Panc1 (cell line): ENCODE data around the gene CDKN1C. TPM values are rescaled to one million over a fixed set of nuclear protein-coding genes. Genes with fewer than 3 reads are reported as not detected.

ENCODE experiments used
- ATAC-seq: fragments of 200-7000 bp; cut with Tn5 transposase; 2 replicates; pipeline ENCODE4 v1.9.1; 2020; ENCODE audit warnings: mild to moderate bottlenecking, moderate library complexity
- BruUV-seq: library from RNA; stranded (reverse); fragments of 400-500 nt; replicated peaks from 2 replicates; lab custom pipeline; 2021; lab: Mats Ljungman, UMichigan
- CTCF ChIA-PET: fragments of 300-600 bp; sonication (Branson Sonifier 250); formaldehyde crosslinking; loops from one replicate; lab custom pipeline; 2022; ENCODE audit warnings: antibody characterized with exemption; lab: Charles Lee
- POLR2A ChIA-PET: fragments of 300-600 bp; sonication (Branson Sonifier 250); formaldehyde crosslinking; loops from one replicate; lab custom pipeline; 2022; ENCODE audit warnings: antibody characterized with exemption; lab: Charles Lee
- DNase-seq: peaks from one replicate; pipeline ENCODE4 v3.0.0-alpha.2; 2010; ENCODE audit warnings: low read depth, low spot score
- H3K27ac ChIP-seq: 2 replicates; pipeline ENCODE4 v1.5.1; 2011; ENCODE audit warnings: mild to moderate bottlenecking, low read length, inconsistent platforms
- H3K27me3 ChIP-seq: fragments of 200-500 bp; sonication (Bioruptor generic); 2 replicates; pipeline ENCODE4 v1.6.0; 2014; ENCODE audit warnings: low read length, inconsistent platforms; ENCODE audit not compliant: control insufficient read depth, insufficient read depth
- H3K36me3 ChIP-seq: fragments of 200-500 bp; sonication (Bioruptor generic); 2 replicates; pipeline ENCODE4 v1.5.1; 2014; ENCODE audit warnings: inconsistent platforms, mild to moderate bottlenecking, low read length, moderate library complexity; ENCODE audit not compliant: control insufficient read depth, insufficient read depth
- H3K4me1 ChIP-seq: 2 replicates; pipeline ENCODE4 v1.5.1; 2011; ENCODE audit warnings: inconsistent platforms, mild to moderate bottlenecking, low read length, moderate library complexity; ENCODE audit not compliant: control insufficient read depth, insufficient read depth
- H3K4me3 ChIP-seq, 2 experiments: 2 replicates each; pipeline ENCODE4 v1.5.1; 2011 to 2012; ENCODE audit warnings: low read depth in 2 of 2, low read length in 2 of 2, mild to moderate bottlenecking in 2 of 2, inconsistent platforms in 1 of 2, moderate library complexity in 1 of 2
- H3K9me3 ChIP-seq: fragments of 200-500 bp; sonication (Bioruptor generic); 2 replicates; pipeline ENCODE4 v1.5.1; 2014; ENCODE audit warnings: low read depth, mild to moderate bottlenecking, inconsistent platforms, low read length, moderate library complexity; ENCODE audit not compliant: control insufficient read depth, insufficient read depth
- CTCF ChIP-seq: fragments of 450-650 bp; IDR thresholded peaks from 2 replicates; pipeline ENCODE4 v1.5.1; 2017; ENCODE audit warnings: mild to moderate bottlenecking
- POLR2AphosphoS5 ChIP-seq: IDR thresholded peaks from 2 replicates; pipeline ENCODE4 v1.6.1; 2012; ENCODE audit warnings: mild to moderate bottlenecking, low read depth, low read length, moderate library complexity
- REST ChIP-seq, 2 experiments: IDR thresholded peaks; 2 replicates each; pipeline ENCODE4 v1.6.1; 2011 to 2012; ENCODE audit warnings: low read depth in 2 of 2, control low read depth in 1 of 2, low read length in 1 of 2, mild to moderate bottlenecking in 1 of 2, moderate library complexity in 1 of 2; ENCODE audit not compliant: insufficient read depth in 1 of 2
- SIN3A ChIP-seq: IDR thresholded peaks from 2 replicates; pipeline ENCODE4 v1.6.1; 2012; ENCODE audit warnings: low read depth, mild to moderate bottlenecking, low read length, moderate library complexity, borderline replicate concordance; ENCODE audit not compliant: insufficient read depth
- TCF7L2 ChIP-seq: IDR thresholded peaks from 2 replicates; pipeline ENCODE4 v1.6.1; 2011; ENCODE audit warnings: mild to moderate bottlenecking, low read depth, low read length, inconsistent platforms
- in situ Hi-C: cut with HindIII; loops from 2 replicates; pipeline ENCODE4 v1.10.0; 2016; ENCODE audit warnings: low sequenced_read_pairs, low pct_unique_long_range_greater_than_20kb
- intact Hi-C: fragments of 100-400 bp; cut with micrococcal nuclease; formaldehyde crosslinking; loops from one replicate; pipeline ENCODE4 v1.10.0; 2022; ENCODE audit not compliant: unreplicated experiment
- total RNA-seq: library from RNA; stranded (reverse); gene quantifications from one replicate; pipeline ENCODE4 v1.2.1, GENCODE V29; 2021; ENCODE audit not compliant: unreplicated experiment

CDKN1C gene
- total RNA-seq, 1 experiment from 2014 or later: 4.6 TPM

- Histone ChIP-seq H3K36me3 (no peaks in the 10 kb centered on the region), H3K27ac (no peak overlapping the region), H3K27me3 (no peaks in the 10 kb centered on the region), H3K4me3 (no peak overlapping the region), H3K9me3 (no peaks in the 10 kb centered on the region), H3K4me1 (peaks cover 5% of the 10 kb centered on the region)
- ATAC-seq (no peak), DNase-seq (no peak)
- BruUV-seq: no TSS peak
- intact Hi-C loops (no loop called here), in situ Hi-C loops (no loop called here)
- ChIA-PET POLR2A (no interaction called here), CTCF (no interaction called here)
- TF ChIP-seq POLR2AphosphoS5: no peak
- no peak for TF ChIP-seq CTCF
- TF ChIP-seq TCF7L2: no peak
- TF ChIP-seq REST (IDR thresholded peaks at IDR 0.05; ENCODE audit: insufficient read depth in 1 of 2, low read depth in 2 of 2, low read length in 1 of 2): no peak
- TF ChIP-seq SIN3A: no peak
These were observed 47.5 kb downstream of the CDKN1C start for GRCh38 chr11:2838091-2838490.

- Histone ChIP-seq H3K27ac (no peak overlapping the region), H3K4me3 (no peak overlapping the region), H3K36me3 (no peaks in the 10 kb centered on the region), H3K27me3 (no peaks in the 10 kb centered on the region), H3K4me1 (peaks cover 5% of the 10 kb centered on the region), H3K9me3 (no peaks in the 10 kb centered on the region)
- no TSS peak for BruUV-seq
- in situ Hi-C loops (no loop called here), intact Hi-C loops (no loop called here)
- POLR2A ChIA-PET: no interaction called here
- TF ChIP-seq REST (IDR thresholded peaks at IDR 0.05; ENCODE audit: insufficient read depth in 1 of 2, low read depth in 2 of 2, low read length in 1 of 2): no peak
- TF ChIP-seq TCF7L2: no peak
- TF ChIP-seq POLR2AphosphoS5: no peak
- TF ChIP-seq CTCF: no peak
- TF ChIP-seq SIN3A: no peak
- CTCF ChIA-PET: no interaction called here
- no peak for ATAC-seq
- no peak for DNase-seq
These were observed 47.9 kb downstream of the CDKN1C start for GRCh38 chr11:2837651-2838050.
